ENCODE measurements around the gene SARS2. TPM values are rescaled to one million over a fixed set of nuclear protein-coding genes. Genes with fewer than 3 reads are reported as not detected.

Gene SARS2
- total and polyA plus RNA-seq, 2 donors (not counting 1 experiment from before 2014, with no cell fraction given), result 7.2 to 10.4 TPM

DNA sequence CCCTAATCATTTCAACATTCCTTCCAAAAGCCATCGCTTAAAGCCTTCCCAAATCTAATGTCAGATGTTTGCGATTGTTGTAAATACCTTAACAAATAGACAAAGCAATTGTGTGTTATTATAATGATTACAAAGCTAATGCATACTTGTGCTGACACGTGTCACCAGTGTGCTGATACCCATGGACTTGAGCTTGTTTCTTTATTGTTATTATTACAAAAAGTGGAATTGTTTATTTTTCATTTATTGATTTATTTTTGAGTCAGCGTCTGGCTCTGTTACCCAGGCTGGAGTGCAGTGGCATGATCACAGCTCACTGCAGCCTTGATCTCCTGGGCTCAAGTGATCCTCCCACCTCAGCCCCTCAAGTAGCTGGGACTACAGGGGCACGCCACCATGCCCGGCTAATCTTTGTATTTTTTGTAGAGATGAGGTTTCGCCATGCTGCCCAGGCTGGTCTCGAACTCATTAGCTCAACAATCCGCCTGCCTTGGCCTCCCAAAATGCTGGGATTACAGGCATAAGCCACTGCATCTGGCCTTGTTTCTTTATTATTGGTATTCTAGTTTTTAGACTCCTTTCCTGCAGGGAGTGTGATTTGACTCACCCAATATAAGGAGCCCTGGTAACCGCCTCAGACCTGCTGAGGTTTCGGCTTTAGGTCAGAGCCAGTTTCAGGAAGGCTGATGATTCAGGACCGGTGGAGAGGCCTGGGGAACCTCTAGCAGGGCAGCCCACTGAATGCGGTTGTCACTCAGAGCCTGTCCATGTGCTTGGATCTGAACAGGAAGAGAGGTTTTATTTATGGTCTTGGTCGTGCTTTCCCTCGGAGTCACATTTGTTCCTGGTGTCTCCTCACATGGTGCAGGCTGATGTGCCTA is 47.1 kb upstream of the SARS2 start:
- H3K9me3 ChIP-seq (ENCODE audit: control insufficient read depth, insufficient read depth, low read depth, low read length), result no peaks in the 10 kb centered on the region
- no peak overlapping the region for H2AFZ ChIP-seq (ENCODE audit: low read length)
- no peak overlapping the region for H3K9ac ChIP-seq (ENCODE audit: insufficient read depth, low read length)
- TF ChIP-seq EZH2 (IDR thresholded peaks at IDR 0.05; ENCODE audit: low read length, missing control alignments), result no peak
- TF ChIP-seq, protein P1, sequence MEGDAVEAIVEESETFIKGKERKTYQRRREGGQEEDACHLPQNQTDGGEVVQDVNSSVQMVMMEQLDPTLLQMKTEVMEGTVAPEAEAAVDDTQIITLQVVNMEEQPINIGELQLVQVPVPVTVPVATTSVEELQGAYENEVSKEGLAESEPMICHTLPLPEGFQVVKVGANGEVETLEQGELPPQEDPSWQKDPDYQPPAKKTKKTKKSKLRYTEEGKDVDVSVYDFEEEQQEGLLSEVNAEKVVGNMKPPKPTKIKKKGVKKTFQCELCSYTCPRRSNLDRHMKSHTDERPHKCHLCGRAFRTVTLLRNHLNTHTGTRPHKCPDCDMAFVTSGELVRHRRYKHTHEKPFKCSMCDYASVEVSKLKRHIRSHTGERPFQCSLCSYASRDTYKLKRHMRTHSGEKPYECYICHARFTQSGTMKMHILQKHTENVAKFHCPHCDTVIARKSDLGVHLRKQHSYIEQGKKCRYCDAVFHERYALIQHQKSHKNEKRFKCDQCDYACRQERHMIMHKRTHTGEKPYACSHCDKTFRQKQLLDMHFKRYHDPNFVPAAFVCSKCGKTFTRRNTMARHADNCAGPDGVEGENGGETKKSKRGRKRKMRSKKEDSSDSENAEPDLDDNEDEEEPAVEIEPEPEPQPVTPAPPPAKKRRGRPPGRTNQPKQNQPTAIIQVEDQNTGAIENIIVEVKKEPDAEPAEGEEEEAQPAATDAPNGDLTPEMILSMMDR (conservative IDR thresholded peaks at IDR 0.05 in 1 of 2, IDR thresholded peaks at IDR 0.05 in 1 of 2; ENCODE audit: low read depth in 1 of 2, low read length in 2 of 2), result no peak
- peak in 1 of 2 donors; percentile 57 for DNase-seq (ENCODE audit: low read depth in 2 of 2)
- H3K79me2 ChIP-seq (ENCODE audit: control insufficient read depth, insufficient read depth, low read length), result no peaks in the 10 kb centered on the region
- H3K27ac ChIP-seq (ENCODE audit: insufficient read depth, low read length), result no peak overlapping the region
- no peak overlapping the region for H3K4me2 ChIP-seq (ENCODE audit: extremely low read depth, insufficient read depth, low read length)
- H4K20me1 ChIP-seq (ENCODE audit: control insufficient read depth, extremely low read depth, insufficient read depth, low read length), result no peaks in the 10 kb centered on the region
- no peaks in the 10 kb centered on the region for H3K27me3 ChIP-seq (ENCODE audit: control insufficient read depth, insufficient read depth, low read length)
- H3K4me3 ChIP-seq (replicated peaks in 1 of 4; ENCODE audit: control extremely low read depth in 1 of 4, insufficient read depth in 1 of 4, low read depth in 3 of 4, low read length in 4 of 4), result no peak overlapping the region
- peaks cover 6% of the 10 kb centered on the region for H3K4me1 ChIP-seq (ENCODE audit: control insufficient read depth, extremely low read depth, insufficient read depth, low read length)
- no peaks in the 10 kb centered on the region for H3K36me3 ChIP-seq (ENCODE audit: control insufficient read depth, insufficient read depth, low read length)

DNA sequence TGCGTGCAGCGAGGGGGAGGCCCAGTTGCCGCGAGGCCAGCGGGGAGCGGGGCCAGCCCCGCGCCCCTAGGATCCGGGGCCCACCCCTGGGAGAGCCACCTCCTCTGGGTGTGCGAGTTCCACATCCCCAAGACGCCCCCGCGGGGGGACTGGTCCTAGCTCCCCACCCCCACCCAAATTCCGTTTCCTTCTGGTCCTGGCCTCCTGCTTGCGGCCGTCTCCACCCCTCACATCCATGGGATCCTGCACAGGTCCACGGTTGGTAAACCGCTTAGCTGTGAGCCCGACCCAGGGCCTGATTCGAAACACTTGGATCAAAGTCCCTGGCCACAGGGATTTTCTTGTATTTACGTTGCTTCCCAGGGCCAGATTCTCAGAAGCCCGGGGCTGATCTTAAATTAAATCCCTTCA is 45.3 kb upstream of the SARS2 start:
- peak overlapping the region; percentile 45 to 67 (median 56) for H3K4me3 ChIP-seq (replicated peaks in 1 of 4; ENCODE audit: control extremely low read depth in 1 of 4, insufficient read depth in 1 of 4, low read depth in 3 of 4, low read length in 4 of 4)
- H3K9me3 ChIP-seq (ENCODE audit: control insufficient read depth, insufficient read depth, low read depth, low read length), result no peaks in the 10 kb centered on the region
- H3K9ac ChIP-seq (ENCODE audit: insufficient read depth, low read length), result peak overlapping the region; percentile 51
- no peaks in the 10 kb centered on the region for H3K27me3 ChIP-seq (ENCODE audit: control insufficient read depth, insufficient read depth, low read length)
- H3K27ac ChIP-seq (ENCODE audit: insufficient read depth, low read length), result peak overlapping the region; percentile 44
- H3K4me1 ChIP-seq (ENCODE audit: control insufficient read depth, extremely low read depth, insufficient read depth, low read length), result peaks cover 6% of the 10 kb centered on the region
- peak; percentile 47 to 49 for DNase-seq (ENCODE audit: low read depth in 2 of 2)
- no peaks in the 10 kb centered on the region for H4K20me1 ChIP-seq (ENCODE audit: control insufficient read depth, extremely low read depth, insufficient read depth, low read length)
- H3K36me3 ChIP-seq (ENCODE audit: control insufficient read depth, insufficient read depth, low read length), result no peaks in the 10 kb centered on the region
- no peaks in the 10 kb centered on the region for H3K79me2 ChIP-seq (ENCODE audit: control insufficient read depth, insufficient read depth, low read length)
- no peak for TF ChIP-seq EZH2 (IDR thresholded peaks at IDR 0.05; ENCODE audit: low read length, missing control alignments)
- TF ChIP-seq, protein P1 (conservative IDR thresholded peaks at IDR 0.05 in 1 of 2, IDR thresholded peaks at IDR 0.05 in 1 of 2; ENCODE audit: low read depth in 1 of 2, low read length in 2 of 2), result no peak
- H3K4me2 ChIP-seq (ENCODE audit: extremely low read depth, insufficient read depth, low read length), result peak overlapping the region; percentile 72
- peak overlapping the region; percentile 83 for H2AFZ ChIP-seq (ENCODE audit: low read length)

DNA sequence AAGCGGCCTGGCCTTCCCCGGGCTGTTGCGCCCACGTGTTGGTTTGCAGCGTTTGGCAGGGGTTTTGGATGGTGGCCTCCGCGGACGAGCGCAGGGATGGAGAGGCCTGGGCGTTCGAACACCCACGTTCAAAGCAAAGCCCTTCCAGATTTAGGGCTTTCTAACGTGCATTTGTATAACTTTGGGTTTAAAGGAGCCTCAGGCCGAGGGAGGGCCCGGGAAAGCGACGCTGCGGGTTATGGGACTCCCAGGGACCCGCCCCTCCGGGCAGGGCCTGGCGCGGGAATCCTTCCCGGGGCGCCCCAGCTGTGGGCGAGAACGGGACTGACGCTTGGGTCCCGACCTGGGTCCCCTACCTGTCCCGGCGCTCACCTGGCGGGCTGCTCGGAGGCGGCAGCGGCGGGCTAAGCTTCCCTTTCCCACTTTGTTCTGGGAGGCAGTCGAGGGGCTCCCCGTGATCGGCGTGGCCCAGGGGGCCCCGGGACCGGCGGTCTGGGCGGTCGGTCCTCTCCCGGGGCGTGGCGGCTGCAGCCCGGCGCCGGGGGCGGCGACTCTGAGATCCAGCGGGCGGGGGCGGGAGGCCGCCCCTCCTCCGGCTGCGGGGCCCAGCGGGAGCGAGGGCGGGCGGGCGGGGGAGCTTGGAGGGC is 44.8 kb upstream of the SARS2 start, which contains the start of gene FBXO17:
Gene FBXO17 (minus strand): TSS at position 529 of the 647 bp plus-strand sequence. CDS start 25,423 bp downstream, outside the sequence.
- no peaks in the 10 kb centered on the region for H4K20me1 ChIP-seq (ENCODE audit: control insufficient read depth, extremely low read depth, insufficient read depth, low read length)
- H3K36me3 ChIP-seq (ENCODE audit: control insufficient read depth, insufficient read depth, low read length), result no peaks in the 10 kb centered on the region
- peak within 1 kb of the TSS; percentile 94 for H3K4me2 ChIP-seq (ENCODE audit: extremely low read depth, insufficient read depth, low read length)
- peak within 1 kb of the TSS; percentile 61 to 73 (median 66) for H3K4me3 ChIP-seq (replicated peaks in 1 of 4; ENCODE audit: control extremely low read depth in 1 of 4, insufficient read depth in 1 of 4, low read depth in 3 of 4, low read length in 4 of 4)
- no peaks in the 10 kb centered on the region for H3K79me2 ChIP-seq (ENCODE audit: control insufficient read depth, insufficient read depth, low read length)
- H3K27me3 ChIP-seq (ENCODE audit: control insufficient read depth, insufficient read depth, low read length), result no peaks in the 10 kb centered on the region
- peak within 1 kb of the TSS; percentile 83 for H2AFZ ChIP-seq (ENCODE audit: low read length)
- TF ChIP-seq EZH2 (IDR thresholded peaks at IDR 0.05; ENCODE audit: low read length, missing control alignments), result no peak
- TF ChIP-seq, protein P1 (conservative IDR thresholded peaks at IDR 0.05 in 1 of 2, IDR thresholded peaks at IDR 0.05 in 1 of 2; ENCODE audit: low read depth in 1 of 2, low read length in 2 of 2), result no peak
- no peaks in the 10 kb centered on the region for H3K9me3 ChIP-seq (ENCODE audit: control insufficient read depth, insufficient read depth, low read depth, low read length)
- peak within 1 kb of the TSS; percentile 69 for H3K9ac ChIP-seq (ENCODE audit: insufficient read depth, low read length)
- H3K27ac ChIP-seq (ENCODE audit: insufficient read depth, low read length), result peak within 1 kb of the TSS; percentile 75
- DNase-seq (ENCODE audit: low read depth in 2 of 2), result peak; percentile 66 to 72
- peaks cover 6% of the 10 kb centered on the region for H3K4me1 ChIP-seq (ENCODE audit: control insufficient read depth, extremely low read depth, insufficient read depth, low read length)
